Panc1 (cell line): Measurements from ENCODE around the gene AKAP13. TPM values are rescaled to one million over a fixed set of nuclear protein-coding genes. Genes with fewer than 3 reads are reported as not detected.
"Not testable (repeated sequence)": the region's sequence is repeated elsewhere in the genome, so short reads cannot be mapped to it uniquely, and the experiment has no call there.

Experiments
- ATAC-seq: fragments of 200-7000 bp; cut with Tn5 transposase; 2 replicates; pipeline ENCODE4 v1.9.1; 2020; ENCODE audit warnings: mild to moderate bottlenecking, moderate library complexity
- BruUV-seq: library from RNA; stranded (reverse); fragments of 400-500 nt; replicated peaks from 2 replicates; lab custom pipeline; 2021; lab: Mats Ljungman, UMichigan
- CTCF ChIA-PET: fragments of 300-600 bp; sonication (Branson Sonifier 250); formaldehyde crosslinking; loops from one replicate; lab custom pipeline; 2022; ENCODE audit warnings: antibody characterized with exemption; lab: Charles Lee
- POLR2A ChIA-PET: fragments of 300-600 bp; sonication (Branson Sonifier 250); formaldehyde crosslinking; loops from one replicate; lab custom pipeline; 2022; ENCODE audit warnings: antibody characterized with exemption; lab: Charles Lee
- DNase-seq: peaks from one replicate; pipeline ENCODE4 v3.0.0-alpha.2; 2010; ENCODE audit warnings: low read depth, low spot score
- H3K27ac ChIP-seq: 2 replicates; pipeline ENCODE4 v1.5.1; 2011; ENCODE audit warnings: mild to moderate bottlenecking, low read length, inconsistent platforms
- H3K27me3 ChIP-seq: fragments of 200-500 bp; sonication (Bioruptor generic); 2 replicates; pipeline ENCODE4 v1.6.0; 2014; ENCODE audit warnings: low read length, inconsistent platforms; ENCODE audit not compliant: control insufficient read depth, insufficient read depth
- H3K36me3 ChIP-seq: fragments of 200-500 bp; sonication (Bioruptor generic); 2 replicates; pipeline ENCODE4 v1.5.1; 2014; ENCODE audit warnings: inconsistent platforms, mild to moderate bottlenecking, low read length, moderate library complexity; ENCODE audit not compliant: control insufficient read depth, insufficient read depth
- H3K4me1 ChIP-seq: 2 replicates; pipeline ENCODE4 v1.5.1; 2011; ENCODE audit warnings: inconsistent platforms, mild to moderate bottlenecking, low read length, moderate library complexity; ENCODE audit not compliant: control insufficient read depth, insufficient read depth
- H3K4me3 ChIP-seq, 2 experiments: 2 replicates each; pipeline ENCODE4 v1.5.1; 2011 to 2012; ENCODE audit warnings: low read depth in 2 of 2, low read length in 2 of 2, mild to moderate bottlenecking in 2 of 2, inconsistent platforms in 1 of 2, moderate library complexity in 1 of 2
- H3K9me3 ChIP-seq: fragments of 200-500 bp; sonication (Bioruptor generic); 2 replicates; pipeline ENCODE4 v1.5.1; 2014; ENCODE audit warnings: low read depth, mild to moderate bottlenecking, inconsistent platforms, low read length, moderate library complexity; ENCODE audit not compliant: control insufficient read depth, insufficient read depth
- CTCF ChIP-seq: fragments of 450-650 bp; IDR thresholded peaks from 2 replicates; pipeline ENCODE4 v1.5.1; 2017; ENCODE audit warnings: mild to moderate bottlenecking
- POLR2AphosphoS5 ChIP-seq: IDR thresholded peaks from 2 replicates; pipeline ENCODE4 v1.6.1; 2012; ENCODE audit warnings: mild to moderate bottlenecking, low read depth, low read length, moderate library complexity
- REST ChIP-seq, 2 experiments: IDR thresholded peaks; 2 replicates each; pipeline ENCODE4 v1.6.1; 2011 to 2012; ENCODE audit warnings: low read depth in 2 of 2, control low read depth in 1 of 2, low read length in 1 of 2, mild to moderate bottlenecking in 1 of 2, moderate library complexity in 1 of 2; ENCODE audit not compliant: insufficient read depth in 1 of 2
- SIN3A ChIP-seq: IDR thresholded peaks from 2 replicates; pipeline ENCODE4 v1.6.1; 2012; ENCODE audit warnings: low read depth, mild to moderate bottlenecking, low read length, moderate library complexity, borderline replicate concordance; ENCODE audit not compliant: insufficient read depth
- TCF7L2 ChIP-seq: IDR thresholded peaks from 2 replicates; pipeline ENCODE4 v1.6.1; 2011; ENCODE audit warnings: mild to moderate bottlenecking, low read depth, low read length, inconsistent platforms
- in situ Hi-C: cut with HindIII; loops from 2 replicates; pipeline ENCODE4 v1.10.0; 2016; ENCODE audit warnings: low sequenced_read_pairs, low pct_unique_long_range_greater_than_20kb
- intact Hi-C: fragments of 100-400 bp; cut with micrococcal nuclease; formaldehyde crosslinking; loops from one replicate; pipeline ENCODE4 v1.10.0; 2022; ENCODE audit not compliant: unreplicated experiment
- total RNA-seq: library from RNA; stranded (reverse); gene quantifications from one replicate; pipeline ENCODE4 v1.2.1, GENCODE V29; 2021; ENCODE audit not compliant: unreplicated experiment

Gene AKAP13
- total RNA-seq, 1 experiment from 2014 or later: 94.2 TPM

GRCh38 chr15:85430406-85431204 lies 50.2 kb downstream of the AKAP13 start:
- DNase-seq (no peak), ATAC-seq (0 out of 2 replicates have a peak, but pooled peaks have one; percentile 21)
- intact Hi-C loops: no loop called here
- TF ChIP-seq SIN3A (no peak), POLR2AphosphoS5 (no peak)
- BruUV-seq: no TSS peak
- peaks cover 5% of the 10 kb centered on the region for H3K4me1 ChIP-seq
- H3K36me3 ChIP-seq: no peaks in the 10 kb centered on the region
- POLR2A ChIA-PET: interaction anchor here (0.5 kb wide), 1 partner anchor 47 kb away, joined by 7 read pairs; no protein-coding TSS in a partner anchor
- in situ Hi-C loops: no loop called here
- no peak overlapping the region for H3K4me3 ChIP-seq
- CTCF ChIA-PET: interaction anchor here (0.6 kb wide), 1 partner anchor 13 kb away, joined by 5 read pairs; no protein-coding TSS in a partner anchor
- H3K27me3 ChIP-seq: no peaks in the 10 kb centered on the region
- H3K9me3 ChIP-seq: no peaks in the 10 kb centered on the region; the same call in 1 of the 2 replicates
- no peak overlapping the region for H3K27ac ChIP-seq

- POLR2A ChIA-PET: no interaction called here
Measured at GRCh38 chr15:85439996-85440395, 59.6 kb downstream of the AKAP13 start.

GRCh38 chr15:85440451-85440850 lies 60.0 kb downstream of the AKAP13 start:
- H3K4me1 ChIP-seq: peaks cover 40% of the 10 kb centered on the region
- no TSS peak for BruUV-seq
- DNase-seq: no peak
- no peaks in the 10 kb centered on the region for H3K27me3 ChIP-seq
- TF ChIP-seq CTCF: no peak
- no peak for TF ChIP-seq SIN3A
- TF ChIP-seq REST (IDR thresholded peaks at IDR 0.05; ENCODE audit: insufficient read depth in 1 of 2, low read depth in 2 of 2, low read length in 1 of 2): no peak
- TF ChIP-seq POLR2AphosphoS5: no peak
- TF ChIP-seq TCF7L2: no peak
- H3K36me3 ChIP-seq: no peaks in the 10 kb centered on the region
- intact Hi-C loops (no loop called here), in situ Hi-C loops (no loop called here)
- ATAC-seq: no peak
- H3K9me3 ChIP-seq: no peaks in the 10 kb centered on the region
- no peak overlapping the region for H3K4me3 ChIP-seq
- no peak overlapping the region; the same call in 1 of the 2 replicates for H3K27ac ChIP-seq
- ChIA-PET POLR2A (no interaction called here), CTCF (interaction anchor here (0.6 kb wide), 1 partner anchor 33 kb away, joined by 3 read pairs; no protein-coding TSS in a partner anchor)

More at GRCh38 chr15:85439996-85440395, 59.6 kb downstream of the AKAP13 start:
- no peak for DNase-seq
- Histone ChIP-seq H3K4me3 (no peak overlapping the region), H3K36me3 (no peaks in the 10 kb centered on the region), H3K4me1 (peaks cover 38% of the 10 kb centered on the region), H3K27ac (peak overlapping the region; percentile 63; the same call in 1 of the 2 replicates), H3K27me3 (no peaks in the 10 kb centered on the region), H3K9me3 (no peaks in the 10 kb centered on the region)
- TF ChIP-seq TCF7L2: no peak
- no peak for TF ChIP-seq SIN3A
- no peak for ATAC-seq
- intact Hi-C loops: no loop called here
- in situ Hi-C loops: no loop called here
- CTCF ChIA-PET: interaction anchor here (0.6 kb wide), 1 partner anchor 34 kb away, joined by 3 read pairs; no protein-coding TSS in a partner anchor
- no TSS peak for BruUV-seq

GRCh38 chr15:85441854-85442253 lies 61.5 kb downstream of the AKAP13 start:
- intact Hi-C loops: not testable (repeated sequence)

More at GRCh38 chr15:85441854-85442253, 61.5 kb downstream of the AKAP13 start:
- BruUV-seq, H3K27ac ChIP-seq, in situ Hi-C loops, H3K4me3 ChIP-seq, CTCF ChIA-PET, ATAC-seq, H3K36me3 ChIP-seq, H3K9me3 ChIP-seq, DNase-seq, H3K27me3 ChIP-seq: not testable (repeated sequence)
- POLR2A ChIA-PET: interaction anchor here (0.8 kb wide), 1 partner anchor 9 kb away, joined by 5 read pairs; no protein-coding TSS in a partner anchor
- H3K4me1 ChIP-seq: peaks cover 40% of the 10 kb centered on the region
